ENCODE results near the gene MORC2. TPM values are rescaled to one million over a fixed set of nuclear protein-coding genes. Genes with fewer than 3 reads are reported as not detected.

The MORC2 gene
- total and polyA plus RNA-seq, 10 of the 15 experiments (the other 5 are each of a cell fraction or from before 2014, with no cell fraction given), result 1.7 to 16.3 (median 9.0) TPM

DNA sequence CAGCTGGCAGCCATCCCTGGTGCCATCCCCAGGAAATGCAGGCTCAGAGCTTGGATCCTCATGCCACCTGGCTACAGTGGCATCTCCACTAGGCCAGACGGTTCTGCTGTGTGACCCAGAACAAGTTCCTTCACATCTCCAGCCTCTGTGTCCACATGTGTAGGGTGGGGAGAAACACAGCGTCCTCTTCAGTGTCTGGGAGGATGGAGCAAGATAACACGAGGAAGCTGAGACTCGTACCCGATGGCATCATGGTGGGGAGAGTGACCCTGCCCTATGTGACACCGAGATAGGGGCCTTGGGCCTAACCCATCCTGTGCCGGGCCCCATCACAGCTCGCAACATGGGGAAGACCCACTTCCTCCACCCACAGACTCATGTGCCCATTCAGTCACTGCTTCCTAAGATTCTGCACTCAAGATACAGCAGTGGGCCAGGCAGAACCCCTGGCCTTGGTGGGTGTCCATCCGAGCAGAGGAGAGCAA lies 78.5 kb downstream of the MORC2 start:
- ChIA-PET RAD21 (ENCODE audit: unreplicated experiment) (interaction anchor here (0.6 to 1.0 kb wide), 3 partner anchors 30 to 34 kb away, joined by 4 to 5 read pairs (median 4); no protein-coding TSS in a partner anchor), CTCF (interaction anchor here (0.6 to 2.8 kb wide), 9 partner anchors 11 to 785 kb away, joined by 3 to 13 read pairs (median 4); partner anchors contain the start of gene SLC35E4), SMC1A (ENCODE audit: uncharacterized antibody, unreplicated experiment) (no interaction called here), POLR2A (no interaction called here)
- H3K79me2 ChIP-seq (ENCODE audit: control insufficient read depth, insufficient read depth, low read length), result no peaks in the 10 kb centered on the region
- DNase-seq (ENCODE audit: low read depth, low spot score), result no peak
- no peaks in the 10 kb centered on the region for H3K4me1 ChIP-seq (ENCODE audit: control insufficient read depth, insufficient read depth, low read length)
- H3K4me3 ChIP-seq, result no peak overlapping the region
- intact Hi-C loops (cut with micrococcal nuclease; ENCODE audit: unreplicated experiment), result loop anchor here (5.0 kb wide), 1 partner anchor 128 kb away; no protein-coding TSS in a partner anchor
- H3K9ac ChIP-seq (ENCODE audit: control insufficient read depth, insufficient read depth, low read length), result no peak overlapping the region
- no peaks in the 10 kb centered on the region; the same call in 1 of the 2 replicates for H4K20me1 ChIP-seq (ENCODE audit: control insufficient read depth, insufficient read depth)
- in situ Hi-C loops (cut with MboI), result no loop called here
- H3K36me3 ChIP-seq (ENCODE audit: control insufficient read depth in 2 of 2, insufficient read depth in 2 of 2, low read length in 1 of 2), result peaks cover 0 to 15% of the 10 kb centered on the region in 2 experiments; a peak in 2 of 4 replicates
- 28% methylated on average over 9 of the region's 9 CpGs for WGBS (ENCODE audit: insufficient coverage, insufficient replicate concordance, low lambda C conversion rate, missing lambda C conversion rate)
- no peak overlapping the region for H2AFZ ChIP-seq (ENCODE audit: control insufficient read depth, low read depth, low read length)
- no peak overlapping the region for H3K4me2 ChIP-seq (ENCODE audit: control insufficient read depth, insufficient read depth)
- H3K27ac ChIP-seq (ENCODE audit: control insufficient read depth, insufficient read depth), result no peak overlapping the region
- H3K9me3 ChIP-seq (replicated peaks; ENCODE audit: control insufficient read depth, insufficient read depth, low read length), result no peaks in the 10 kb centered on the region
- no peak for TF ChIP-seq STAT1 (conservative IDR thresholded peaks at IDR 0.05)
- TF ChIP-seq SIX5 (IDR thresholded peaks at IDR 0.05; ENCODE audit: low read depth, low read length, severe bottlenecking), result no peak
- no peak for TF ChIP-seq MXI1 (IDR thresholded peaks at IDR 0.05; ENCODE audit: low read depth, low read length)
- TF ChIP-seq KDM1A (IDR thresholded peaks at IDR 0.05; ENCODE audit: borderline replicate concordance), result no peak
- TF ChIP-seq, protein P1, sequence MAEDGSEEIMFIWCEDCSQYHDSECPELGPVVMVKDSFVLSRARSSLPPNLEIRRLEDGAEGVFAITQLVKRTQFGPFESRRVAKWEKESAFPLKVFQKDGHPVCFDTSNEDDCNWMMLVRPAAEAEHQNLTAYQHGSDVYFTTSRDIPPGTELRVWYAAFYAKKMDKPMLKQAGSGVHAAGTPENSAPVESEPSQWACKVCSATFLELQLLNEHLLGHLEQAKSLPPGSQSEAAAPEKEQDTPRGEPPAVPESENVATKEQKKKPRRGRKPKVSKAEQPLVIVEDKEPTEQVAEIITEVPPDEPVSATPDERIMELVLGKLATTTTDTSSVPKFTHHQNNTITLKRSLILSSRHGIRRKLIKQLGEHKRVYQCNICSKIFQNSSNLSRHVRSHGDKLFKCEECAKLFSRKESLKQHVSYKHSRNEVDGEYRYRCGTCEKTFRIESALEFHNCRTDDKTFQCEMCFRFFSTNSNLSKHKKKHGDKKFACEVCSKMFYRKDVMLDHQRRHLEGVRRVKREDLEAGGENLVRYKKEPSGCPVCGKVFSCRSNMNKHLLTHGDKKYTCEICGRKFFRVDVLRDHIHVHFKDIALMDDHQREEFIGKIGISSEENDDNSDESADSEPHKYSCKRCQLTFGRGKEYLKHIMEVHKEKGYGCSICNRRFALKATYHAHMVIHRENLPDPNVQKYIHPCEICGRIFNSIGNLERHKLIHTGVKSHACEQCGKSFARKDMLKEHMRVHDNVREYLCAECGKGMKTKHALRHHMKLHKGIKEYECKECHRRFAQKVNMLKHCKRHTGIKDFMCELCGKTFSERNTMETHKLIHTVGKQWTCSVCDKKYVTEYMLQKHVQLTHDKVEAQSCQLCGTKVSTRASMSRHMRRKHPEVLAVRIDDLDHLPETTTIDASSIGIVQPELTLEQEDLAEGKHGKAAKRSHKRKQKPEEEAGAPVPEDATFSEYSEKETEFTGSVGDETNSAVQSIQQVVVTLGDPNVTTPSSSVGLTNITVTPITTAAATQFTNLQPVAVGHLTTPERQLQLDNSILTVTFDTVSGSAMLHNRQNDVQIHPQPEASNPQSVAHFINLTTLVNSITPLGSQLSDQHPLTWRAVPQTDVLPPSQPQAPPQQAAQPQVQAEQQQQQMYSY (CRISPR knock-in tag; IDR thresholded peaks at IDR 0.05), result no peak
- no peak for TF ChIP-seq FOXK2 (IDR thresholded peaks at IDR 0.05)
- BruUV-seq (replicated peaks), result no TSS peak
- H3K27me3 ChIP-seq (replicated peaks in 1 of 2; ENCODE audit: control insufficient read depth in 2 of 2, insufficient read depth in 2 of 2, low read length in 1 of 2), result no peaks in the 10 kb centered on the region
- no peak for ATAC-seq
- FAIRE-seq, result no peak

Data from GM12878 (cell line).